ENCODE measurements around the gene PDE11A.

PDE11A gene

GRCh38 chr2:178106053-178106452 lies 33.5 kb upstream of the PDE11A start:
- ChIA-PET POLR2A (no interaction called here), CTCF (no interaction called here)
- TF ChIP-seq ARNT (IDR thresholded peaks at IDR 0.05) (no peak), L3MBTL2 (conservative IDR thresholded peaks at IDR 0.05) (no peak), ZNF384 (IDR thresholded peaks at IDR 0.05) (no peak), HDGF (IDR thresholded peaks at IDR 0.05; ENCODE audit: borderline replicate concordance) (no peak), FOXA1 (IDR thresholded peaks at IDR 0.05) (no peak)
- no peak for DNase-seq (ENCODE audit: extremely low spot score)

GRCh38 chr2:178105566-178105965 lies 33.0 kb upstream of the PDE11A start:
- TF ChIP-seq ARNT (IDR thresholded peaks at IDR 0.05) (no peak), ELF4 (IDR thresholded peaks at IDR 0.05) (no peak), HDGF (IDR thresholded peaks at IDR 0.05; ENCODE audit: borderline replicate concordance) (no peak), BHLHE40 (IDR thresholded peaks at IDR 0.05; ENCODE audit: borderline replicate concordance) (no peak), CTBP1 (IDR thresholded peaks at IDR 0.05; ENCODE audit: borderline replicate concordance) (no peak), SUZ12 (IDR thresholded peaks at IDR 0.05) (no peak), LEF1 (IDR thresholded peaks at IDR 0.05; ENCODE audit: borderline replicate concordance) (no peak), SP1 (IDR thresholded peaks at IDR 0.05) (no peak), ZNF384 (IDR thresholded peaks at IDR 0.05) (no peak), FOXK2 (IDR thresholded peaks at IDR 0.05) (no peak), PKNOX1 (IDR thresholded peaks at IDR 0.05) (no peak), L3MBTL2 (conservative IDR thresholded peaks at IDR 0.05) (no peak), FOXA1 (IDR thresholded peaks at IDR 0.05) (no peak)
- POLR2A ChIA-PET = no interaction called here
- CTCF ChIA-PET = interaction anchor here (0.7 kb wide), 1 partner anchor 306 kb away, joined by 4 read pairs; no protein-coding TSS in a partner anchor
- no peak for DNase-seq (ENCODE audit: extremely low spot score)

DNA sequence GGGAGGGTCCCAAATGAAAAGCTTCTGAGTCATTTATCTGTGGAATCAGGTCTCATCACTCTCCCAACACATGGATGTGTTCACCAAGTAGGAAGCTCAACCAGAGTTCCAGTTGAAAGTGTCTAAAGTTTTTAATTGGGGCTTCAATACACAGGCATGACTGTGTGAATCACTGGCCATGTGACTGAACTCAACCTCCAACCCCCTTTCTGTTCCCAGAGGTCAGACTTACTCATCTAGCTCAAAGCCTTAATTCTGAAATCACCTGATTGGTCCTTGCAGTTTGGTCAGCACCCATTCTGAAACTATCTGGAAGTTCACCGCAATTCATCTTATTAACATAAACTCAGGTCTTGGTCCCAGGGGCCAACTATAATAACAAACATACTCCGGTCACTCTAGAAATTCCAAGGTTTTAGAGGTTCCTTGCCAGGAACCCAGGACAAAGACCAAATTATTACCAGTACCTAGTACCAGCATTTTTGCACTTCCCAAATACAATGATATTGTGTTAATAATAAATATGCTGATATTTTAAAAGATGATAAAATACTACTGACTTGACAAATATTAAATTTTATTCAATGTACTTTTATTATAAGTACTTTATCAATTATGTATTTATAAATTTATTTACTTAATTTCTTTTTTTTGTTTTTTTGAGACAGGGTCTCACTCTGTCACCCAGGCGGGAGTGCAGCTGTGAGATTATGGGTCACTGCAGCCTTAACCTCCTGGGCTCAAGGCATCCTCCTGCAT lies 28.9 kb upstream of the PDE11A start:
- TF ChIP-seq NFRKB (IDR thresholded peaks at IDR 0.05) (no peak), ARNT (IDR thresholded peaks at IDR 0.05) (no peak), ELF4 (IDR thresholded peaks at IDR 0.05) (no peak), ZNF384 (IDR thresholded peaks at IDR 0.05) (no peak), SP1 (IDR thresholded peaks at IDR 0.05) (no peak), FOXA1 (IDR thresholded peaks at IDR 0.05) (no peak), TARDBP (IDR thresholded peaks at IDR 0.05) (no peak), SUZ12 (IDR thresholded peaks at IDR 0.05) (no peak), HDGF (IDR thresholded peaks at IDR 0.05; ENCODE audit: borderline replicate concordance) (no peak), CTBP1 (IDR thresholded peaks at IDR 0.05; ENCODE audit: borderline replicate concordance) (no peak), BHLHE40 (IDR thresholded peaks at IDR 0.05; ENCODE audit: borderline replicate concordance) (no peak), FOXM1 (IDR thresholded peaks at IDR 0.05; ENCODE audit: borderline replicate concordance) (no peak), L3MBTL2 (conservative IDR thresholded peaks at IDR 0.05) (no peak), LEF1 (IDR thresholded peaks at IDR 0.05; ENCODE audit: borderline replicate concordance) (no peak), PKNOX1 (IDR thresholded peaks at IDR 0.05) (no peak), FOXK2 (IDR thresholded peaks at IDR 0.05) (no peak)
- ChIA-PET POLR2A (no interaction called here), CTCF (interaction anchor here (0.7 to 1.2 kb wide), 3 partner anchors 12 to 711 kb away, joined by 3 read pairs; no protein-coding TSS in a partner anchor)
- DNase-seq (ENCODE audit: extremely low spot score) = no peak

- DNase-seq (ENCODE audit: extremely low spot score) = no peak
- ChIA-PET POLR2A (no interaction called here), CTCF (no interaction called here)
- TF ChIP-seq BHLHE40 (IDR thresholded peaks at IDR 0.05; ENCODE audit: borderline replicate concordance) (no peak), SUZ12 (IDR thresholded peaks at IDR 0.05) (no peak), HDGF (IDR thresholded peaks at IDR 0.05; ENCODE audit: borderline replicate concordance) (no peak), L3MBTL2 (conservative IDR thresholded peaks at IDR 0.05) (no peak), CTBP1 (IDR thresholded peaks at IDR 0.05; ENCODE audit: borderline replicate concordance) (no peak)
Observed at GRCh38 chr2:178093471-178093870, 20.9 kb upstream of the PDE11A start.

GRCh38 chr2:178088774-178089270 lies 16.2 kb upstream of the PDE11A start:
- ChIA-PET POLR2A (no interaction called here), CTCF (no interaction called here)
- TF ChIP-seq LEF1 (IDR thresholded peaks at IDR 0.05; ENCODE audit: borderline replicate concordance) (no peak), SUZ12 (IDR thresholded peaks at IDR 0.05) (no peak), PKNOX1 (IDR thresholded peaks at IDR 0.05) (no peak), TARDBP (IDR thresholded peaks at IDR 0.05) (no peak), FOXA1 (IDR thresholded peaks at IDR 0.05) (no peak), ZNF384 (IDR thresholded peaks at IDR 0.05) (no peak), NFRKB (IDR thresholded peaks at IDR 0.05) (no peak), HDGF (IDR thresholded peaks at IDR 0.05; ENCODE audit: borderline replicate concordance) (no peak), L3MBTL2 (conservative IDR thresholded peaks at IDR 0.05) (no peak), FOXM1 (IDR thresholded peaks at IDR 0.05; ENCODE audit: borderline replicate concordance) (no peak), ELF4 (IDR thresholded peaks at IDR 0.05) (no peak), BHLHE40 (IDR thresholded peaks at IDR 0.05; ENCODE audit: borderline replicate concordance) (no peak), SP1 (IDR thresholded peaks at IDR 0.05) (no peak), FOXK2 (IDR thresholded peaks at IDR 0.05) (no peak), CTBP1 (IDR thresholded peaks at IDR 0.05; ENCODE audit: borderline replicate concordance) (no peak), ARNT (IDR thresholded peaks at IDR 0.05) (no peak)

DNA sequence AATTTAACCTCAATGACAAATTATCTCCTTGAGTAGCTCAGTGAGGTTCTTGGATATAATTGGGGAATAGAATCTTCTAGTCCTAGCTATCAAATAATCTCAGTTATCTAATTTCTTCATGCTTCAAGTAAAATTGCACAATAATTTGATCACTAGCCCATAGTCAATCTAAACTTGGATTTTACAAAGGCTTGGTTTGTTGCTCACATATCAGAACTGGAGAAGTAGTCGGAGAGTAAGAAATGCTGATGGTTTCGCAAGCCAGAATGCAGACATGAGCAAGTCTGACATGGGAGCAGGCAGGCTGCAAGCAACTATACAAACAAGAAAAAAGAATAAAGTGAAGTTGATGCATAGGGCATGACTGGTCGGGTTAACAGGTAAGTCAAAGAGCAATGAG lies 11.7 kb upstream of the PDE11A start:
- ChIA-PET CTCF (no interaction called here), POLR2A (no interaction called here)
- DNase-seq (ENCODE audit: extremely low spot score) = no peak
- TF ChIP-seq ZNF384 (IDR thresholded peaks at IDR 0.05) (no peak), FOXA1 (IDR thresholded peaks at IDR 0.05) (no peak), BHLHE40 (IDR thresholded peaks at IDR 0.05; ENCODE audit: borderline replicate concordance) (no peak), PKNOX1 (IDR thresholded peaks at IDR 0.05) (no peak), SUZ12 (IDR thresholded peaks at IDR 0.05) (no peak), L3MBTL2 (conservative IDR thresholded peaks at IDR 0.05) (no peak), NFRKB (IDR thresholded peaks at IDR 0.05) (no peak), CTBP1 (IDR thresholded peaks at IDR 0.05; ENCODE audit: borderline replicate concordance) (no peak), LEF1 (IDR thresholded peaks at IDR 0.05; ENCODE audit: borderline replicate concordance) (no peak), ELF4 (IDR thresholded peaks at IDR 0.05) (no peak)

More at GRCh38 chr2:178088774-178089270, 16.2 kb upstream of the PDE11A start:
- no peak for DNase-seq (ENCODE audit: extremely low spot score)
